GM10248 (cell line): ENCODE results near the gene AUH.

Experiments
- CTCF ChIA-PET: fragments of 300-600 bp; sonication (Branson Sonifier 250); formaldehyde crosslinking; extraction: SDS; loops from one replicate; lab custom pipeline; 2021; ENCODE audit warnings: antibody characterized with exemption; lab: Yijun Ruan, JAX
- POLR2A ChIA-PET: fragments of 350-650 bp; sonication (Branson Sonifier 250); formaldehyde crosslinking; extraction: SDS; loops from one replicate; lab custom pipeline; 2020; ENCODE audit warnings: antibody characterized with exemption; lab: Yijun Ruan, JAX
- DNase-seq: peaks from one replicate; pipeline ENCODE4 v3.0.0; 2012; ENCODE audit errors: extremely low spot score
- TF ChIP-seq, protein P1 (sequence below): IDR thresholded peaks from 2 replicates; pipeline ENCODE4 v1.5.1; 2012; ENCODE audit warnings: mild to moderate bottlenecking, low read depth; ENCODE audit errors: extremely low read depth, missing control alignments, control extremely low read depth

The AUH gene

DNA sequence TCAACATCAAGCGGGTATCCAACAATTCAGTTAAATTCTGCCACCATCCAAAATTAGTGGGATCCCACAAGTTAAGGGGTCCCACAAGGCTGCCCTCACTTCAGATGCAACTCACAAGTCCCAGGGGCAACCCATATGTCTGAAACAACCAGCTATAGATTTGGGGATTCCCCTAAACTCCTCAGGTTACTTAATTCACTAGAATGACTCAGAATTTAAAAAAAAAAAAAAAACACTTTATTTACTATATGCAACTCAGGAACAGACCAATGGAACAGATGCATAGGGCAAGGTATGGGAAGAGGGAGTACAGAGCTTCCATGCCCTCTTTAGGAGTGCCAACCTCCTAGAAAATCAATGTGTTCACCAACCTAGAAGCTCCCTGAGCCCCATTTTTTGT, 15.1 kb downstream of the AUH start:
- ChIA-PET CTCF (interaction anchor here (2.9 kb wide), 1 partner anchor 11 kb away, joined by 15 read pairs; no protein-coding TSS in a partner anchor), POLR2A (no interaction called here)
- TF ChIP-seq, protein P1, sequence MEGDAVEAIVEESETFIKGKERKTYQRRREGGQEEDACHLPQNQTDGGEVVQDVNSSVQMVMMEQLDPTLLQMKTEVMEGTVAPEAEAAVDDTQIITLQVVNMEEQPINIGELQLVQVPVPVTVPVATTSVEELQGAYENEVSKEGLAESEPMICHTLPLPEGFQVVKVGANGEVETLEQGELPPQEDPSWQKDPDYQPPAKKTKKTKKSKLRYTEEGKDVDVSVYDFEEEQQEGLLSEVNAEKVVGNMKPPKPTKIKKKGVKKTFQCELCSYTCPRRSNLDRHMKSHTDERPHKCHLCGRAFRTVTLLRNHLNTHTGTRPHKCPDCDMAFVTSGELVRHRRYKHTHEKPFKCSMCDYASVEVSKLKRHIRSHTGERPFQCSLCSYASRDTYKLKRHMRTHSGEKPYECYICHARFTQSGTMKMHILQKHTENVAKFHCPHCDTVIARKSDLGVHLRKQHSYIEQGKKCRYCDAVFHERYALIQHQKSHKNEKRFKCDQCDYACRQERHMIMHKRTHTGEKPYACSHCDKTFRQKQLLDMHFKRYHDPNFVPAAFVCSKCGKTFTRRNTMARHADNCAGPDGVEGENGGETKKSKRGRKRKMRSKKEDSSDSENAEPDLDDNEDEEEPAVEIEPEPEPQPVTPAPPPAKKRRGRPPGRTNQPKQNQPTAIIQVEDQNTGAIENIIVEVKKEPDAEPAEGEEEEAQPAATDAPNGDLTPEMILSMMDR, result no peak
- peak; percentile 24 for DNase-seq

DNA sequence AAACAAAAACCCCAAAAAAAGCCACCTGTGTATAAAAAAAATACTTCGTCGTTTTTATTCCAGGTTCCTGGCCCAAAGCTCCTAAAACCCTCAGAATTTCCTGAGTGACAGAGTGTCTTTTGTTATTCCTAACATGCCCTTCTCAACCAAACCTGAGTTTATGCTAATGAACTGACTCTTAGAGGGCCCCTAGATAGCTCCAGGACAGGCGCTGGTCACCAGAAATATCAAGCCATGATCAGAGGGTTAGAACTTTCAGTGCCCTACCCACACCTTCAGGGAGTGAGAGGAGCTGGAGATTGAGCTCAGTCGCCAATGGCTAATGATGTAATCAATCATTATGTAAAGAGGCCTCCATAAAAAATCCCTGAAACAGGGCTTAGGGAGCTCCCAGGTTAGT, 15.7 kb downstream of the AUH start:
- ChIA-PET CTCF (interaction anchor here (2.9 kb wide), 1 partner anchor 12 kb away, joined by 15 read pairs; no protein-coding TSS in a partner anchor), POLR2A (no interaction called here)
- TF ChIP-seq, protein P1, result no peak
- DNase-seq, result no peak

DNA sequence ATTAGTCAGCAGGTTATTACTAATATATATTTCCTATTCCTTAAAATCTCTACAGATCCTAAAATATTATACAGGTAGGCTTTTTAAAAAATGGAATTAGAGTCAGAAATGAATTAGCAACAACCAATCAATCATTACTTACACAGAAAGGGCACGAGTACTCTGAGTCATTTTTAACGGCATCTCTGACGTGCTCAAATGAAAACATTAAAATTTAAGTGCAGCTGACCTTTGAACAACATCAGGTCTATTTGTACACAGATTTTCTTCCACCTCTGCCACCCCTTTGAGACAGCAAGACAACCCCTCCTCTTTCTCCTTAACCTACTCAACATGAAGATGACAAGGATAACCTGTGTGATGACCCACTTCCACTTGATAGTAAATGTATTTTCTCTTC, 19.1 kb downstream of the AUH start:
- TF ChIP-seq, protein P1, result no peak
- POLR2A ChIA-PET, result no interaction called here
- CTCF ChIA-PET, result interaction anchor here (1.0 kb wide), 1 partner anchor 146 kb away, joined by 3 read pairs; no protein-coding TSS in a partner anchor
- DNase-seq, result no peak

DNA sequence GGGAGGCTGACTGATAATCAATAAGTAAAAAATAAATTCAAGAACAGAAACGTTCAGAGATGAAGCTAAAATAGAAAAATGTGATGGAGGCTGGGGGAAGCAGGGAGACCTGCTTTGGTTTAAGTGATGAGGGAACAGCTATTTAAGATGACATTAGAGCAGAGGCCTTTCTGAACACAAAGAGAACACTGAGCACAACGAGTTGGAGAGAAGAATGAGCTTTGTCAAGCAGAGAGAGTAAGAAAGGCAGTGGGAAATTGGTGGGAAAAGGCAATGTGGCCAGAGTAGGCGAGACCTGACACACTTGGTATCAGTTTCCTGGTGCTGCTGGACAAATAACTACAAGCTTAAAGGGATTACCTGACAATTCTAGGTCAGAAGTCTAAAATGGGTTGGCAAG, 20.0 kb downstream of the AUH start:
- no peak for DNase-seq
- ChIA-PET POLR2A (no interaction called here), CTCF (interaction anchor here (1.0 to 1.5 kb wide), 6 partner anchors 9 to 147 kb away, joined by 3 to 4 read pairs (median 3); no protein-coding TSS in a partner anchor)
- TF ChIP-seq, protein P1, result no peak

DNA sequence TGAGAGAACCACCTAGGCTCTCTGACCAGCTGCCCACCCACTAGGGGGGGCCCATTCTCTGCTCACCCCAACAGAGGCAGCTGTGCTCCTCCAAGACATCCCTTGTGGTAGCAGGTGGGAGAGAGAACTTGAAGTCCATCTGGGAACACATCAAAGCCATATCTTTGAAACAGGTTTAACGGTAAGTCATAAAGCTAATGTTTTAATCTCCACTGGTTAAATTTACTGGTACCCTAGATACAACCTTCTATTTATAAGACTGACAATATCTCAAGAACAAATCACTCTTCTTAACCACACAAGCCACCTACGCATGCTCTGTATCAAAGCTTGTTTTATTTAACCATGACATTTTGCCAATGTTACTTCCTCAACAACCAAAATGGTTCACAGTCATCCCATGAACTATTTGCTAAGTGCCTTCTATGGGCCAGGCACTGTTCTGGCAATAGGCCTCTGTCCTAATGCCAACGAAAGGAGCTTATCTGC, 20.4 kb downstream of the AUH start:
- ChIA-PET POLR2A (no interaction called here), CTCF (interaction anchor here (1.0 to 1.5 kb wide), 6 partner anchors 10 to 147 kb away, joined by 3 to 4 read pairs (median 3); no protein-coding TSS in a partner anchor)
- TF ChIP-seq, protein P1, result no peak
- no peak for DNase-seq

DNA sequence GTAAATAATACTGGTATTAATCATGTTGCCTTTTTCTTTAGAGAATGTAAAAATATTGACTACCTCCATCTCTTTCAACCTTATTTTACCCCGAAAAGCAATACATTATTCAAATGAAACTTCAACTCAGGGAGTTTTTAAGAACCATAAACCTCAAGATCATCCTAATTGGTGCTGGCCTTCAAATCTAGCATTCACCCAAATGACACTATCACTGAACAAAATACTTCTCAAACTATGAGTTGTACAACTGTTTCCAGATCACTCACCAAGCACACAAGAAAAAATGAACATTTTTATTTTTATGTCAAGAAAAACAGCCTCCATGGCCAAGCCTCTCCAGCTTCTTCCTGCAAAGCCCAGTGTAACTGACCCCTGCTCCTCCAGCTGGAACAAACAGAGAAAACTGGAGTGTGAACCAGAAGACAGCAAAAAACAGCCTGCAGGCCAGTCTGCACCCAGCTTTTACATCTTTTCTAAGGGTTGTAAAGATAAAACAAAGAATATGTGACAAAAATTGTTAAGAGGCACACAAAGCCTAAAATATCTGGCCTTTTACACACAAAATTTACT, 21.2 kb downstream of the AUH start:
- ChIA-PET POLR2A (no interaction called here), CTCF (interaction anchor here (1.2 to 1.5 kb wide), 3 partner anchors 9 to 25 kb away, joined by 3 to 4 read pairs (median 3); no protein-coding TSS in a partner anchor)

More for the DNA sequence above, 21.2 kb downstream of the AUH start:
- no peak for DNase-seq
- TF ChIP-seq, protein P1, result no peak
